GOT3 (cell line): ENCODE data around the gene ERCC4.

ENCODE experiments used
- DNase-seq: peaks from one replicate; lab custom pipeline; 2025; ENCODE audit warnings: mixed read lengths; lab: John Stamatoyannopoulos, UW

ERCC4 gene

GRCh38 chr16:13994239-13995106, 74.5 kb downstream of the ERCC4 start:
- DNase-seq = no peak

- DNase-seq = no peak
These were observed 75.2 kb downstream of the ERCC4 start for GRCh38 chr16:13995194-13995593.

GRCh38 chr16:13996778-13997288, 76.9 kb downstream of the ERCC4 start:
- no peak for DNase-seq

GRCh38 chr16:13997526-13997925, 77.6 kb downstream of the ERCC4 start:
- no peak for DNase-seq

- DNase-seq = no peak
These were observed 78.0 kb downstream of the ERCC4 start for GRCh38 chr16:13997933-13998332.

GRCh38 chr16:13999071-13999894, 79.3 kb downstream of the ERCC4 start:
- DNase-seq = no peak

- no peak for DNase-seq
These were observed 80.0 kb downstream of the ERCC4 start for GRCh38 chr16:13999895-14000425.

GRCh38 chr16:14001521-14001920, 81.6 kb downstream of the ERCC4 start:
- no peak for DNase-seq
